CD8-positive, alpha-beta memory T cell (primary cell): Measurements from ENCODE around the gene MEX3D. TPM values are rescaled to one million over a fixed set of nuclear protein-coding genes. Genes with fewer than 3 reads are reported as not detected.

Source experiments
- CTCF ChIA-PET: fragments of 350-600 bp; sonication (Branson Sonifier 250); formaldehyde crosslinking; loops from one replicate; lab custom pipeline; 2021; ENCODE audit warnings: antibody characterized with exemption; lab: Charles Lee
- POLR2A ChIA-PET: fragments of 350-600 bp; sonication (Branson Sonifier 250); formaldehyde crosslinking; loops from one replicate; lab custom pipeline; 2021; ENCODE audit warnings: antibody characterized with exemption; lab: Charles Lee
- DNase-seq, 5 donors: peaks; one replicate each; pipeline versions ENCODE4 v3.0.0 to v3.0.0-alpha.2; 2020 to 2022; ENCODE audit warnings: mixed read lengths in 1 of 5
- H3K27ac ChIP-seq: one replicate; pipeline ENCODE4 v1.7.0; 2013; ENCODE audit warnings: low read depth, mild to moderate bottlenecking, low read length, moderate library complexity
- H3K27me3 ChIP-seq: 2 replicates; pipeline ENCODE4 v1.7.0; 2013; ENCODE audit warnings: low read length, mild to moderate bottlenecking; ENCODE audit not compliant: insufficient read depth, poor library complexity, severe bottlenecking
- H3K36me3 ChIP-seq: 2 replicates; pipeline ENCODE4 v1.7.0; 2013; ENCODE audit warnings: mild to moderate bottlenecking, low read length, moderate library complexity; ENCODE audit not compliant: insufficient read depth
- H3K4me1 ChIP-seq: 2 replicates; pipeline ENCODE4 v1.7.0; 2013; ENCODE audit warnings: mild to moderate bottlenecking, low read length, moderate library complexity; ENCODE audit not compliant: insufficient read depth
- H3K4me3 ChIP-seq: 2 replicates; pipeline ENCODE4 v1.7.0; 2013; ENCODE audit warnings: mild to moderate bottlenecking, low read length
- H3K9me3 ChIP-seq: 2 replicates; pipeline ENCODE4 v1.7.0; 2013; ENCODE audit warnings: mild to moderate bottlenecking, low read length
- H3K27ac Mint-ChIP-seq, 8 donors: one replicate each; pipeline ENCODE4 v1.8.0; 2020 to 2021; ENCODE audit warnings: mixed read lengths in 8 of 8, mild to moderate bottlenecking in 6 of 8, inconsistent platforms in 3 of 8, moderate library complexity in 3 of 8
- H3K27me3 Mint-ChIP-seq, 2 donors: one replicate each; pipeline ENCODE4 v1.8.0; 2020 to 2021; ENCODE audit warnings: mixed read lengths in 2 of 2, mild to moderate bottlenecking in 1 of 2, moderate library complexity in 1 of 2
- H3K36me3 Mint-ChIP-seq, 3 donors: one replicate each; pipeline ENCODE4 v1.8.0; 2020 to 2021; ENCODE audit warnings: mixed read lengths in 3 of 3, inconsistent platforms in 1 of 3, mild to moderate bottlenecking in 1 of 3
- H3K4me1 Mint-ChIP-seq, 3 donors: one replicate each; pipeline ENCODE4 v1.8.0; 2020 to 2021; ENCODE audit warnings: mixed read lengths in 3 of 3, inconsistent platforms in 1 of 3, mild to moderate bottlenecking in 1 of 3
- H3K4me3 Mint-ChIP-seq, 7 donors: one replicate each; pipeline ENCODE4 v1.8.0; 2020 to 2021; ENCODE audit warnings: mixed read lengths in 7 of 7, mild to moderate bottlenecking in 6 of 7, moderate library complexity in 4 of 7, inconsistent platforms in 2 of 7
- H3K9me3 Mint-ChIP-seq, 5 donors: one replicate each; pipeline ENCODE4 v1.8.0; 2020 to 2022; ENCODE audit warnings: mixed read lengths in 5 of 5, mild to moderate bottlenecking in 3 of 5, moderate library complexity in 2 of 5, inconsistent platforms in 1 of 5
- polyA plus RNA-seq: library from polyadenylated mRNA; unstranded; fragments of 300-500 nt; fragmentation: Illumina TruSeq; gene quantifications from one replicate; pipeline ENCODE4 v1.2.3, GENCODE V29; 2021
- total RNA-seq, 2 experiments: library from RNA; stranded (reverse); gene quantifications; one replicate each; pipeline ENCODE4 v1.2.3, GENCODE V29; 2021

Gene MEX3D
- total and polyA plus RNA-seq, 3 experiments from 2014 or later: 10.8 TPM; not detected in 1

DNA sequence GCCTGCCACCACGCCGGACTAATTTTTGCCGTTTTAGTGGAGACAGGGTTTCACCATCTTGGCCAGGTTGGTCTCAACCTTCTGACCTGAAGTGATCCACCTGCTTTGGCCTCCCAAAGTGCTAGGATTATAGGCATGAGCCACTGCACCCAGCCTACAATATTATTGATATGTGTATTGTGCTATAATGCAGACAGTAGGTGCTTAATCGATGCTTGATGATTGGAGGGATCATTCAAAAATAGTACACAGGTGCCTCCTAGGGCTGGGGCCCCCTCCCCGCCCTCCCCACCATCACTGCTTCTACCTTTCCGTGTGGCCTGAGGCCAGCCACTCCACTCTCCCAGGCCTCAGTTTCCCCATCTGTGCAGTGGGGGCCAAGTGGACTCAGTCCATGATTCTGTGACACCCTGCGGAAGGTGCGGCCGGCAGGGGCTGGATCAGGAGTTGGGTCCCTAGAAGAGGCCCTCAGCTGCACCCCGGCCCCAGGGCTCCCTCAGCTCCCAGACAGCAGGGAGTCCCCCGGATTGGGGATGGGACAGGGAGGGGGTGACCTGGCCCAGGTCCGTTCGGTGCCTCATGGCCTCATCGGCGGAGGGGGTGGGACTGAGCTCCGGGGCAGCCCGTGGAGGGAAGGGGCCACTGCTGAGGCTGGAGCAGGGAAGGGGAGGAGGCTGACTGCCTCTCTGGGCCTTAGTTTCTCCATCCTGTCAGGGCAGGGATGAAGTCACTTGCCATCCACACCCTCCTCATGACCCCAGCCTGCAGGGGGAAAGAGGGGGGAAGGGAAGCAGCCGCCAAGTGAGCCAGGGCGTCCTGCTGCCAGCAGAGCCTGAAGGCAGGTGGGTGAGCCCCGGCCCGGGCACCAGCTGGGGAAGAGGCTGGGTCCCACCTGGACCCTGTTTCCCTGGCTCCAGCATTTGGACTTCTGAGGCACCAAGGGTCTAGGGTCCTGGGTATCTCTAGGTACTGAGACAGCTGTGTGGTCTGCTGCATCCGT is 56.5 kb downstream of the MEX3D start:
- Mint-ChIP-seq H3K27ac (no peak overlapping the region), H3K4me1 (peaks cover 12 to 16% (median 14%) of the 10 kb centered on the region in 3 donors), H3K36me3 (no peaks in the 10 kb centered on the region), H3K27me3 (peaks cover 10 to 30% of the 10 kb centered on the region in 2 donors), H3K4me3 (peak overlapping the region; percentile 44 to 75 (median 68)), H3K9me3 (no peaks in the 10 kb centered on the region)
- CTCF ChIA-PET: interaction anchor here (0.6 to 1.4 kb wide), 2 partner anchors 40 to 200 kb away, joined by 3 to 5 read pairs; no protein-coding TSS in a partner anchor
- Histone ChIP-seq H3K4me1 (peaks cover 16% of the 10 kb centered on the region), H3K4me3 (peak overlapping the region; percentile 47), H3K27me3 (no peaks in the 10 kb centered on the region), H3K9me3 (no peaks in the 10 kb centered on the region), H3K27ac (no peak overlapping the region), H3K36me3 (no peaks in the 10 kb centered on the region)
- POLR2A ChIA-PET: no interaction called here
- DNase-seq: no peak

DNA sequence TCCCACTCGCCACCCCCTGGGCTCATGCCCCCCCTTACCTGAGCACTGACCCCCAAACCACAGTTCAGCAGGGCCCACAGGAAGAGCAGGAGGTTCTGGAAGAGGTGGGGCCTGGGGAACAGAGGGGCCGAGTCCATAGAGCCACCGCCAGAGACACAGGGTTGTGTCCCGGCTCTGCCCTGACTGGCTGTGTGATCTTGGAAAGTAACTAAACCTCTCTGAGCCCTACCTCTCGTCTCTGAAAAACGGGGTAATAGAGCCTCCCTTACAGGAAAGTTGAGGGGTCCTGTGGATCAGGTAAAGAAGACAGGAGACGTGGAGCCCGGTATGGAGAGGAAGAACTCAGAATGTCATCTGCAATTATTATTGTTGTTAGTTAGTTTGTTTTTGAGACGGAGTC is 57.3 kb downstream of the MEX3D start:
- Histone ChIP-seq H3K27me3 (no peaks in the 10 kb centered on the region), H3K27ac (no peak overlapping the region), H3K36me3 (no peaks in the 10 kb centered on the region), H3K9me3 (no peaks in the 10 kb centered on the region), H3K4me3 (no peak overlapping the region), H3K4me1 (peaks cover 16% of the 10 kb centered on the region)
- H3K4me3 Mint-ChIP-seq: peak overlapping the region in 2 of 7 donors; percentile 68 to 72
- H3K36me3 Mint-ChIP-seq: no peaks in the 10 kb centered on the region
- no peaks in the 10 kb centered on the region for H3K9me3 Mint-ChIP-seq
- ChIA-PET POLR2A (no interaction called here), CTCF (no interaction called here)
- H3K4me1 Mint-ChIP-seq: peaks cover 15 to 18% (median 16%) of the 10 kb centered on the region in 3 donors
- H3K27me3 Mint-ChIP-seq: peaks cover 10 to 29% of the 10 kb centered on the region in 2 donors
- peak overlapping the region in 1 of 8 donors; percentile 70 for H3K27ac Mint-ChIP-seq
- DNase-seq: no peak

GRCh38 chr19:1510442-1510806 is 57.7 kb downstream of the MEX3D start:
- H3K4me1 Mint-ChIP-seq: peaks cover 16 to 21% (median 18%) of the 10 kb centered on the region in 3 donors
- no peak for DNase-seq
- Histone ChIP-seq H3K9me3 (no peaks in the 10 kb centered on the region), H3K27me3 (no peaks in the 10 kb centered on the region), H3K4me1 (peaks cover 16% of the 10 kb centered on the region), H3K36me3 (no peaks in the 10 kb centered on the region), H3K4me3 (no peak overlapping the region), H3K27ac (no peak overlapping the region)
- no peaks in the 10 kb centered on the region for H3K9me3 Mint-ChIP-seq
- ChIA-PET CTCF (no interaction called here), POLR2A (no interaction called here)
- peaks cover 14 to 32% of the 10 kb centered on the region in 2 donors for H3K27me3 Mint-ChIP-seq
- no peaks in the 10 kb centered on the region for H3K36me3 Mint-ChIP-seq
- no peak overlapping the region for H3K4me3 Mint-ChIP-seq
- H3K27ac Mint-ChIP-seq: no peak overlapping the region

- Histone ChIP-seq H3K4me1 (peaks cover 16% of the 10 kb centered on the region), H3K9me3 (no peaks in the 10 kb centered on the region), H3K36me3 (no peaks in the 10 kb centered on the region), H3K4me3 (no peak overlapping the region), H3K27me3 (no peaks in the 10 kb centered on the region), H3K27ac (no peak overlapping the region)
- Mint-ChIP-seq H3K27ac (peak overlapping the region in 2 of 8 donors; percentile 48 to 84), H3K27me3 (peaks cover 17 to 34% of the 10 kb centered on the region in 2 donors), H3K4me1 (peaks cover 16 to 21% (median 18%) of the 10 kb centered on the region in 3 donors), H3K36me3 (no peaks in the 10 kb centered on the region), H3K9me3 (no peaks in the 10 kb centered on the region), H3K4me3 (peak overlapping the region in 1 of 7 donors; percentile 20)
- no peak for DNase-seq
- POLR2A ChIA-PET: interaction anchor here (0.6 to 0.7 kb wide), 2 partner anchors 41 to 50 kb away, joined by 5 to 6 read pairs; no protein-coding TSS in a partner anchor
- CTCF ChIA-PET: interaction anchor here (1.0 kb wide), 1 partner anchor 316 kb away, joined by 4 read pairs; no protein-coding TSS in a partner anchor
Observed at GRCh38 chr19:1509602-1510441, 58.3 kb downstream of the MEX3D start.

GRCh38 chr19:1508507-1508856 is 59.6 kb downstream of the MEX3D start:
- H3K27ac ChIP-seq: no peak overlapping the region
- ChIA-PET CTCF (no interaction called here), POLR2A (no interaction called here)
- peak overlapping the region in 3 of 7 donors; percentile 28 to 39 (median 33) for H3K4me3 Mint-ChIP-seq
- no peaks in the 10 kb centered on the region for H3K9me3 ChIP-seq
- H3K4me3 ChIP-seq: no peak overlapping the region
- no peaks in the 10 kb centered on the region for H3K9me3 Mint-ChIP-seq
- peaks cover 18% of the 10 kb centered on the region for H3K4me1 ChIP-seq
- H3K4me1 Mint-ChIP-seq: peaks cover 16 to 21% (median 18%) of the 10 kb centered on the region in 3 donors
- peak overlapping the region in 3 of 8 donors; percentile 38 to 72 (median 64) for H3K27ac Mint-ChIP-seq
- H3K36me3 ChIP-seq: no peaks in the 10 kb centered on the region
- H3K27me3 ChIP-seq: peaks cover 6% of the 10 kb centered on the region
- H3K27me3 Mint-ChIP-seq: peaks cover 15 to 34% of the 10 kb centered on the region in 2 donors
- no peak for DNase-seq
- H3K36me3 Mint-ChIP-seq: no peaks in the 10 kb centered on the region

- H3K36me3 ChIP-seq: no peaks in the 10 kb centered on the region
- H3K27ac ChIP-seq: peak overlapping the region; percentile 80
- peak overlapping the region; percentile 54 for H3K4me3 ChIP-seq
- no peaks in the 10 kb centered on the region for H3K9me3 Mint-ChIP-seq
- no peaks in the 10 kb centered on the region for H3K36me3 Mint-ChIP-seq
- H3K27ac Mint-ChIP-seq: peak overlapping the region; percentile 69 to 92 (median 82)
- H3K4me1 ChIP-seq: peaks cover 24% of the 10 kb centered on the region
- peaks cover 15 to 37% of the 10 kb centered on the region in 2 donors for H3K27me3 Mint-ChIP-seq
- peaks cover 16 to 21% (median 18%) of the 10 kb centered on the region in 3 donors for H3K4me1 Mint-ChIP-seq
- DNase-seq: peak; percentile 84 to 93 (median 89)
- peak overlapping the region; percentile 79 to 86 (median 83) for H3K4me3 Mint-ChIP-seq
- CTCF ChIA-PET: no interaction called here
- H3K27me3 ChIP-seq: peaks cover 9% of the 10 kb centered on the region
- POLR2A ChIA-PET: no interaction called here
- H3K9me3 ChIP-seq: no peaks in the 10 kb centered on the region
Observed at GRCh38 chr19:1507763-1508506, 60.2 kb downstream of the MEX3D start.

DNA sequence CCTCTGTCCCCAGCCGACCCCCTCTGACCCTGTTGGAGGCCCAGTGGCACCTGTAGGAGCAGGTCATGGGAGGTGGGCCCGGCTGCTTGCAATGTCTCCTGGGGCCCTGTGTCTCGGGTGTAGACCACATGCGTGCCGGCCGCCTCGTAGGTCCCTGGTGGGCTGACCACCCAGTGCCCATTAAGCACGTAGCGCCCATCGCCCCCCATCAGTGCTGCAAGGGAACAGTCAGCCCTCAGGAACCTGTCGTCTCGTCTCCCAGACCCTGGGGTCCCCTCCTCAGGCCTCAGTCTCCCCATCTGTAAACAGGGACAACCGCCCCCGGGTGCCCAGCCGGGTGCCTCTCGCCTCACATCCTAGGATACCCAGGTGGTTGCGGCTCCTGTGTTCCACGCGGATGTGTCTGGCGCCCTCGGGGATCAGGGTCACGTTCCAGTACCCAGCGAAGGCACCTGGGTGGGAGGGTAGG is 60.9 kb downstream of the MEX3D start:
- no peak for DNase-seq
- Mint-ChIP-seq H3K9me3 (no peaks in the 10 kb centered on the region), H3K27ac (peak overlapping the region in 3 of 8 donors; percentile 57 to 90 (median 70)), H3K27me3 (peaks cover 16 to 41% of the 10 kb centered on the region in 2 donors), H3K4me1 (peaks cover 13 to 20% (median 18%) of the 10 kb centered on the region in 3 donors), H3K4me3 (peak overlapping the region in 4 of 7 donors; percentile 79 to 84 (median 83)), H3K36me3 (no peaks in the 10 kb centered on the region)
- Histone ChIP-seq H3K36me3 (no peaks in the 10 kb centered on the region), H3K27me3 (peaks cover 9% of the 10 kb centered on the region), H3K27ac (peak overlapping the region; percentile 80), H3K9me3 (no peaks in the 10 kb centered on the region), H3K4me3 (peak overlapping the region; percentile 54), H3K4me1 (peaks cover 18% of the 10 kb centered on the region)
- CTCF ChIA-PET: no interaction called here
- POLR2A ChIA-PET: no interaction called here
